NCI-H1417 (cell line): ENCODE data around the gene PARM1.

Experiments
- DNase-seq, 3 experiments: peaks; one replicate each; lab custom pipeline; 2025; lab: John Stamatoyannopoulos, UW

The PARM1 gene

DNA sequence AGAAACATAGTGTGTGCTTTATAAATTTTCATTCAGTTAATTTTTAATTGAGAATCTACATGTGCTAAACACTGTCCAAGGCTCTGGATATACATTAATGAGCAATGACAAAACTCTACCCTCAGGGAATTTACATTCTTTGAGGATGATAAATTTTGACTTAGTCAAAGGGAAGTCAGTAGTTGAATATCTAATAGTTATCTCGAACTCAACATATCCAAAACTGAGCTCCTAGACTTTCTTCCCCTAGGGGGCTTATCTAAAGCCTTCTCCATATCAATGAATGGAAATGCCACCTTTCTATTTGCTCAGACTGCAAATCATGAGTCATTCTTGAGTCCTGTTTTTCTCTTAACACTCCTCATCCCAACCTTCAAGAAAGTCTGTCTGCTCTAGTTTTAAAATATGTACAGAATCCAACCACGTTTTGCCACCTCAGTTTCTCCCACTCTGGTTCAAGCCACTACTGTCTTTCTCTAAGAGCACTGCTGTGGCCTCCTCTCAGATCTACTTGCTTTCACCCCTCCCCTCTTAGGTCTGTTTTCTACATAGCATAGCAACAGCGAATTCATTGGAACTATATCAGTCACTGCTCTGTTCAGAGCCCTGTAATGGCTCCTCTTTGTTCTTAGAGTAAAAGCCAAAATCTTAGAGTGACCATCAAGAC, 9.5 kb downstream of the PARM1 start:
- DNase-seq = no peak

GRCh38 chr4:74942918-74943253, 10.0 kb downstream of the PARM1 start:
- DNase-seq = no peak

DNA sequence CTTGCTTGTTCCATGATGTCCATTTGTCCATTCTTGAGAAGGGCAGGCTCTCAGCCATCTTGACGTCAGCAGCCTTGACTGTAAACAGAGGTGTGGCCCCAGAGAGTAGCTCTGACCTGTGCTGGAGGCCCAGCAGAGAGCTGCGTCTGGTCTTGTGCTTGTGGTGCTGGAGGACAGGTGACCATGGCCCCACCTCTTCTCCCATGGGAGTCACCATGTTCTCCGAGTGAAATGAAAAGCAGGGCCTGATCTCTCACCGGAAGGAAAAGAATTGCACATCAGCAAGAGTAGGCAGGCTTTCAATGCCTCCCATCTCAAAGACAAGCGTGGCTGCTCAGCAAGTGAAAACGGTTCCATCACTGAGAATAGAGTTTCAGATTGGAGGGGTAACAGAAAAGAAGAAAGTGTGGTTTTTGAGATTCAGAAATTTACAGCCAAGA, 11.5 kb downstream of the PARM1 start:
- peak in 1 of 3 experiments; percentile 13 for DNase-seq

GRCh38 chr4:74946196-74946595, 13.3 kb downstream of the PARM1 start:
- no peak for DNase-seq

- DNase-seq = no peak
These were observed 14.9 kb downstream of the PARM1 start for GRCh38 chr4:74947798-74948197.

GRCh38 chr4:74948236-74948635, 15.3 kb downstream of the PARM1 start:
- DNase-seq = no peak

DNA sequence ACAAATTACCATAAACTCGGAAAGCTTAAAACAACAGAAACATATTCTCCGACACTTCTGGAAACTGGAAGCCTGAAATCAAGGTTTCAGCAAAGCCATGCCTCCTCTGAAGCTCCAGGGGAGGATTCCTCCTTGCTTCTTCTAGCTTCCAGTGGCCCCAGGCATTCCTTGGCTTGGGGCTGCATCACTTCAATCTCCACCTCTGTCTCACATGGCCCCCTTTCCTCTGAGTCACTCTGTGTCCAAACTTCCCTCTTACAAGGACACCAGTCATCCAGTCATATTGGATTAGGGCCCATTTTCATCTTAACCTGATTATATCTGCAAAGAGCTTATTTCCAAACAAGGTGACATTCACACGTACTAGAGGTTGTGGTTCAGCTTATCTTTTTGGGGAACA, 17.3 kb downstream of the PARM1 start:
- DNase-seq = no peak

GRCh38 chr4:74950882-74951281, 18.0 kb downstream of the PARM1 start:
- DNase-seq = no peak

GRCh38 chr4:74953647-74954046, 20.7 kb downstream of the PARM1 start:
- no peak for DNase-seq

DNA sequence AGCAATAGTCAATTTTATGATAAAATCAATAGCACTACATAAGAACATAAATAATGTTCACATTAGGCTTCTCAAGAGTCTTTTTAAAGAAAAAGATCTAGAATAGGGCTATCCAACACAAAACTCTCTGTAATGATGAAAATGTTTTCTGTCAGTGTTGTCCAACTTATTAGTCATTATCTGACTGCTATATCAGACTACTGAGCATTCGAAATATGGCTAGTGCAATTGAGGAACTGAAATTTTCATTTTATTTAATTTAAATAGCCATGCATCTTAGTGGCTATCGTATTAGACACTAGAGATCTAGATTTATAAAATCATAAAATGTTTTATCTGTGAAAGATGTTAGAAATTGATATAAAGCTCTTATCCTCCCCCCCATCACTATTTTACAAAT, 26.0 kb downstream of the PARM1 start:
- DNase-seq = no peak

DNA sequence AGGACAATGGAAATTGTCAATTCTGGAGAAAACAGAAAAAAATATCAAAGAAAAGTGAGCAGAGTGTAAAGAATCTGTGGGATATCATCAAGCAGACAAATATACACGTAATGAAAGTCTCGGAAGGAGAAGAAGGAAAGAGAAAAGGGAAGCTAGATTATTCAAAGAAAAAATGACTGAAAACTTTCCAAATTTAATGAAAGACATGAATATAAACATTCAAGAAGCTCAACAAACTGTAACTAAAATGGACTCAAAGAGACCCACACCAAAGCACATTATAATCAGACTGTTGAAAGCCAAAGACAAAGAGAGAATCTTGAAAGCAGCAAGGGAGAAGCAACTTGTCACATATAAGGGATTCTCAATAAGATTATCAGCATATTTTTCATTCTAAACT, 28.3 kb downstream of the PARM1 start:
- no peak for DNase-seq

GRCh38 chr4:74962584-74962983, 29.7 kb downstream of the PARM1 start:
- DNase-seq = peak in 1 of 3 experiments; percentile 74

GRCh38 chr4:74964311-74964710, 31.4 kb downstream of the PARM1 start:
- DNase-seq = no peak

DNA sequence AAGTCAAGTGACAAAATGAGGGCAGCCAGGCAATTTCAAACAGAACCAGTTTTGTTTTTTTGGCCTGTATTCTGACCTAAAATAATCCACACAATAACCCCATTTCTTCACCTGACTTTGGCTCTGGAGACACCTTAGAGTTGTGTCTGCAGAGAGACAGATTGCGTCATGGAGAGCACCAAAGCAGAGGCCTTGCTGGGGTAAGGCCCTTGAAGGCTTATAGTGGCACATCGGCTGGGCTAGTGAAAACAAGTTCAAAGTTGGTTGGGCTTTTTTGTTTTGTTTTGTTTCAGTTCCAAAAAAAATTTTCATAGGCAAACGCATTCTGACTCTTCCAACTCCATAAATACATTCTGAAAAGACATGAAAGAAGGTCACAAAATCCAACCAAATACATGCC, 34.4 kb downstream of the PARM1 start:
- no peak for DNase-seq

DNA sequence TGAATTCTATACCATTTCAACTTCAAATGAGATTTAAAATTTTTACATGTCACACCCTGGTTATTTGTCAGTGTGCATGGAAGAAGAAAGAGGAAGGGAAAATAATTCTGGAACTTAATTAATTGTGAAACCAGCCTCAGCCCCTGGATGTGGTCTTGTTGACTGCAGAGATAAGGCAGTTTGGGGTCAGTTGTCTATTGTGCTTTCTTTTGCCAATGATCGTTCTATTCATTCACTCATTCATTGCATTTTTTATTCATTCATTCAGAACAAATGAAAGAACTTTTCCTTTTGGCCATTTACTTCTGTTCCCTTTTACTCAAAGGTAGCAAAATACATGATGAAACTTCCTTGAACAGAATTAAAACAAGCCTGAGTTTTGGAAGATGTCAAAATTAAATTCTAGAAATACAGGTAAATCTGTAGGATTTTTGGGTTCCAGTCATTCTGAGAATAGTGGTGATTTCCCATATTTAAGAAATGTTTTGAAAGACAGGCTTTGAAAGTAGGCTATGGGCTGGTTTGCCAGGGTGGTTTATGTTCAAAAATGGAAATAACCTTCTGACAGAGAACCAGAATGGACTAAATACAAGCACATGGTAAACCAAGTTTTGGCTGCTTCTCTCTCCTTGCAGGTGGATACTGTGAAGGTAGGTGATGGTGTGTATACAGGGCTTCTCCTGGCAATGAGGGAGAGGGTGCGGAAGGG, 35.7 kb downstream of the PARM1 start:
- no peak for DNase-seq

DNA sequence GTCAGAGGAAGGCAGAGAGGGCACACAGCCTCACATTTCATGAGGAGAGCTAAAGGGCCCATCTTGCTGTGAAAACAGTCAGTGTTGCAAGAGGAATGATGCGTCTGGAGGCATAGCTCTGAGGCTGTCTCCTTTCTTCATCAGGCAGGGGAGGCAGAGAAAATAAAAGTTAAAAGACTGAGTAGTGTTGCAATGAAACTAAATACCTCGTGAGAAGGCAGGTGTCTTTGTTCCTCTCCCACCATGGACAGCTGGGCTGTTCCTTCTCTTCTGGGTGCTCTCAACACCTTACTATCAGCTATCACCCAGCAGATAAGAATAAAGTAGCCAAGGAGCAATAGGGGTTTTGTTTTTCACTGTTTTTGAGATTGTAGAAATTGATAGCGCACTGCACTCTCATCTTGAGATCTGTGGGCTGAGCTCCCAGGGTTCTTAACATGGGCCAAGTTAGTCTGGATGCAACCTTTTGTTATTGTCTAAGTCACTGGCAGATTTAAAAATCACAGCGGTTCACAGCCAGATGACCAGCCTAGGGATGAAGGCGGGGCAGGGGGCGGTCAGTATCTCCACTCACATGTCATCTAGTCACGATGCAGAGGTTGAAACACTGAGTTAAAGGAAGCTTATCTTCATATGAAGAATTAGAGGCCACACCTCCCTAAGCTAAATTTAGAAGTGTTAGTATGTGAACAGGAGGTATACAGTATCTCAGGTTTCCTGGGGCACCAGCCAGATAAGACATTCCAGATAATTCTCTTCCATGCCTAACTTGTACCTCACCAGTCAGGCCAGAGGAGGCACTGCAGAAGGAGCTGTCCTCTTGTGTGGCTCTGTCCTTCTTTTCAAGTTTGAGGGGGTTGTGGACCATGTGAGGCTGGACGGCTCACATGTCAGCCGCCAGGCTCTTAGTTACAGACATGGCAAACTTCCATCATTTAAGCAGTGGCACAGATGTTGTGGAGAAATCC, 36.9 kb downstream of the PARM1 start:
- DNase-seq = no peak

DNA sequence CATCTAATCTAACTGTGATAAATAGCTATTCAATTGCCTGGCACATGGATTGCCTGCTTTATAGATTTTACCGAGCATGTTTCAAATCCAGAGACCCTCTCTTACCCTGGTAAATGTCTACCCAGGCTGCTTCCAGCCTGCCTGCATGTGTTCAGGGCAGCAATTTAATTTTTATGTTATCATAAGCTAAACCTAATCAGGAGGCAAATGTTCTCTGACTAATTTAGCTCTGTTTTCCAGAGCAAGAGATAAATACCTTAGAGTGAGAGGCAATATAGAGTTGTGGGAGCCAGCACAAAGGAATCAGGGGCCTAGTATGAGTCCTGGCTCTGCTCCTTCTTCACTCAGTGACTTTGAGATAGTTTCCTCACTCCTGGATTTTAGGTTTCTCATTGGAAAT, 37.7 kb downstream of the PARM1 start:
- no peak for DNase-seq

GRCh38 chr4:74971862-74972261, 38.9 kb downstream of the PARM1 start:
- DNase-seq = no peak

DNA sequence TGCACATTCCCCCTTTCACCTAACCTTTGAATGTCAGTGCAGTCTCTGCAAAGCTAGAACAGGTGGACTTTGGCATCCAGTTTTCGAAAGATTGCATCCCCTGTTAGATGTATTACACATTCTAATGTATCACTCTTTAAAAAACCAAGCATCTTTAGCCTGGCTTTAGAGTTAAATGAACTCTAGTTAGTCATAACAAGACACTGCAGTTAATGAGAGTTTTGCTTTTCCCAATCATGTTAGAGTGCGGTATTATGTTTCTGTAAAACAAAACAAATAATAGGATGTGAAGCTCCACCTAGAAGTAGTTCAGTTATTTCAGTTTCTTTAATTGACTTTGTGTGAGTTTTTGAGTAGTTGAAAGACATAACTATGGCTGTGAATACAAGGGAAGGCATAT, 42.2 kb downstream of the PARM1 start:
- DNase-seq = no peak

- no peak for DNase-seq
These were observed 43.2 kb downstream of the PARM1 start for GRCh38 chr4:74975848-74976824.

- DNase-seq = no peak
These were observed 49.8 kb downstream of the PARM1 start for GRCh38 chr4:74982546-74983252.
